Endothelial cell of umbilical vein (primary cell): ENCODE measurements around the gene DVL1. TPM values are rescaled to one million over a fixed set of nuclear protein-coding genes. Genes with fewer than 3 reads are reported as not detected.

Experiments
- BruUV-seq: library from RNA; stranded (reverse); fragments of 400-500 nt; replicated peaks from 2 replicates; lab custom pipeline; 2021; lab: Mats Ljungman, UMichigan
- CTCF ChIA-PET: fragments of 300-600, 350-600 bp; sonication (Branson Sonifier 250); formaldehyde crosslinking; loops from one replicate; lab custom pipeline; 2021; ENCODE audit warnings: antibody characterized with exemption, inconsistent platforms; lab: Charles Lee
- POLR2A ChIA-PET: fragments of 300-600, 350-600 bp; sonication (Branson Sonifier 250); formaldehyde crosslinking; loops from one replicate; lab custom pipeline; 2021; ENCODE audit warnings: antibody characterized with exemption, inconsistent platforms; lab: Charles Lee
- DNase-seq: peaks from one replicate; pipeline ENCODE4 v3.0.0-alpha.2; 2011; ENCODE audit warnings: low read depth, low spot score
- FAIRE-seq: peaks from 2 replicates; lab custom pipeline; 2011; peaks lifted over from hg19 to GRCh38; lab: Jason Lieb, UNC
- H2AFZ ChIP-seq: 2 replicates; pipeline ENCODE4 v1.6.0; 2012; ENCODE audit warnings: low read depth, low read length, control low read depth, inconsistent platforms
- H3K27ac ChIP-seq: 2 replicates; pipeline ENCODE4 v1.5.1; 2011; ENCODE audit warnings: low read depth, mild to moderate bottlenecking, control low read depth, low read length, moderate library complexity; ENCODE audit not compliant: insufficient read depth
- H3K27me3 ChIP-seq, 2 experiments: 2 replicates each; pipeline versions ENCODE4 v1.6.0 to v1.6.1; 2011; ENCODE audit warnings: low read length in 2 of 2, mixed read lengths in 1 of 2; ENCODE audit not compliant: control insufficient read depth in 2 of 2, insufficient read depth in 2 of 2
- H3K36me3 ChIP-seq, 2 experiments: 2 replicates in 1 of 2; 3 replicates in 1 of 2; pipeline ENCODE4 v1.5.1; 2011; ENCODE audit warnings: low read length in 2 of 2, mild to moderate bottlenecking in 1 of 2, moderate library complexity in 1 of 2; ENCODE audit not compliant: control insufficient read depth in 2 of 2, insufficient read depth in 2 of 2; ENCODE audit errors: extremely low read depth in 1 of 2
- H3K4me1 ChIP-seq: 3 replicates; pipeline ENCODE4 v1.5.1; 2011; ENCODE audit warnings: mild to moderate bottlenecking, low read length; ENCODE audit not compliant: control insufficient read depth, insufficient read depth; ENCODE audit errors: extremely low read depth
- H3K4me2 ChIP-seq: 2 replicates; pipeline ENCODE4 v1.6.1; 2011; ENCODE audit warnings: low read length, control low read depth, mixed read lengths; ENCODE audit not compliant: insufficient read depth
- H3K4me3 ChIP-seq, 3 experiments: fragments of 200-600 bp in 1 of 3; sonication (generic), shearing (Covaris generic) in 1 of 3; replicated peaks in 1 of 3; 2 replicates each; pipeline ENCODE4 v1.5.1; 2011 to 2016; ENCODE audit warnings: control low read depth in 3 of 3, low read length in 3 of 3, mild to moderate bottlenecking in 2 of 3, inconsistent platforms in 1 of 3, low read depth in 1 of 3, moderate library complexity in 1 of 3; ENCODE audit not compliant: insufficient read depth in 1 of 3
- H3K79me2 ChIP-seq: 2 replicates; pipeline ENCODE4 v1.6.0; 2012; ENCODE audit warnings: low read length, inconsistent platforms; ENCODE audit not compliant: control insufficient read depth, insufficient read depth
- H3K9ac ChIP-seq: replicated peaks from 2 replicates; pipeline ENCODE3; 2011; ENCODE audit warnings: low read length, control low read depth; ENCODE audit not compliant: insufficient read depth; ENCODE audit errors: extremely low read depth
- H3K9me1 ChIP-seq: replicated peaks from 3 replicates; pipeline ENCODE4 v1.6.0; 2011; ENCODE audit warnings: mild to moderate bottlenecking, low read length; ENCODE audit not compliant: control insufficient read depth, insufficient read depth; ENCODE audit errors: extremely low read depth
- H3K9me3 ChIP-seq: replicated peaks from 2 replicates; pipeline ENCODE4 v1.5.1; 2012; ENCODE audit warnings: low read length, inconsistent platforms; ENCODE audit not compliant: control insufficient read depth, insufficient read depth
- H4K20me1 ChIP-seq: replicated peaks from 2 replicates; pipeline ENCODE3; 2011; ENCODE audit warnings: mild to moderate bottlenecking, low read length; ENCODE audit not compliant: control insufficient read depth, insufficient read depth; ENCODE audit errors: extremely low read depth
- CTCF ChIP-seq, 2 donors: IDR thresholded peaks; 1 replicate in 1 of 2; 2 replicates in 1 of 2; pipeline ENCODE4 v1.5.1; 2011; ENCODE audit warnings: low read length in 2 of 2, mild to moderate bottlenecking in 2 of 2, moderate library complexity in 2 of 2, control low read depth in 1 of 2, inconsistent platforms in 1 of 2, low read depth in 1 of 2; ENCODE audit not compliant: insufficient read depth in 1 of 2; ENCODE audit errors: extremely low read depth in 1 of 2
- EZH2 ChIP-seq: IDR thresholded peaks from 2 replicates; pipeline ENCODE4 v1.6.1; 2012; ENCODE audit warnings: borderline replicate concordance, low read depth, mild to moderate bottlenecking, moderate library complexity, low read length, inconsistent platforms; ENCODE audit not compliant: severe bottlenecking
- FOS ChIP-seq: IDR thresholded peaks from 2 replicates; pipeline ENCODE4 v1.6.1; 2011; ENCODE audit warnings: mild to moderate bottlenecking, low read length, moderate library complexity, borderline replicate concordance; ENCODE audit not compliant: insufficient read depth
- GATA2 ChIP-seq: IDR thresholded peaks from 2 replicates; pipeline ENCODE4 v1.7.0; 2011; ENCODE audit warnings: low read depth, mild to moderate bottlenecking, moderate library complexity, mixed read lengths, low read length; ENCODE audit not compliant: insufficient read length, insufficient read depth
- JUN ChIP-seq: IDR thresholded peaks from 2 replicates; pipeline ENCODE4 v1.6.1; 2011; ENCODE audit warnings: borderline replicate concordance, low read depth; ENCODE audit not compliant: insufficient read length, insufficient read depth
- MAX ChIP-seq: IDR thresholded peaks from 2 replicates; pipeline ENCODE4 v1.6.1; 2011; ENCODE audit not compliant: insufficient read depth, insufficient read length
- MYC ChIP-seq: IDR thresholded peaks from one replicate; pipeline ENCODE4 v1.6.1; 2011; ENCODE audit warnings: mild to moderate bottlenecking, low read depth, low read length
- POLR2A ChIP-seq: IDR thresholded peaks from 2 replicates; pipeline ENCODE4 v1.6.1; 2012; ENCODE audit warnings: low read depth, mild to moderate bottlenecking, control low read depth, low read length
- POLR2AphosphoS5 ChIP-seq: IDR thresholded peaks from 2 replicates; pipeline ENCODE4 v1.6.1; 2012; ENCODE audit warnings: low read depth, mild to moderate bottlenecking, control low read depth, low read length, moderate library complexity; ENCODE audit not compliant: insufficient read depth
- dilution Hi-C: fragments of 300-500 bp; cut with MboI; formaldehyde crosslinking; loops from one replicate; pipeline ENCODE4 v1.15.0; 2019; ENCODE audit warnings: low sequenced_read_pairs; ENCODE audit not compliant: extremely low pct_ligation_motif_present
- intact Hi-C: fragments of 100-400 bp; cut with micrococcal nuclease; formaldehyde crosslinking; loops from one replicate; pipeline ENCODE4 v1.10.0; 2022
- polyA plus RNA-seq, 4 experiments: library from polyadenylated mRNA; depleted of rRNA in 3 of 4; stranded (reverse) in 3 of 4; unstranded in 1 of 4; fragments of >200 nt; gene quantifications; 2 replicates each; pipeline versions ENCODE4 v1.2.1 to v1.2.3, GENCODE V29; 2011 to 2012; ENCODE audit warnings: missing spikeins in 1 of 4
- total RNA-seq: library from RNA; stranded (reverse); gene quantifications from 2 replicates; pipeline ENCODE4 v1.2.3, GENCODE V29; 2021

The DVL1 gene
- total and polyA plus RNA-seq, 2 donors (not counting 3 experiments of a cell fraction or from before 2014, with no cell fraction given): 26.8 to 36.5 TPM

DNA sequence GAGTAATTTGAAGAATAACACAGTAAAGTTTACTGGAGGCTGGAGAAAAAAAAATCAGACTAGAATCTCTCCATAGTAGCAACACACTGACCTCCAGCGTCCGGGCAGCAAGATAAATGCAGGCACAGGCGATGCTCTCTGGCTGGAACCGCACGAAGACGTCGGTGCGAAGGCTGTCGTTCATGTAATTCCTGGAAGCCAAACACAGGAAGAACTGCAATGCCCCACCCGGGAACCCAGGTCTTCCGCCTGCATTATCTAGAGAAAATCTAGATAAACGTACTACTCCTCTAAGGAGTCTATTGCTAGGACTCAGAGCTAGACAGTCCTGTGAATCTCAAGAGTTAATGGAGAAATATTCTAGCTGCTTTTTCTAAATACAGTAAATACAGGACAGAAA, 41.5 kb upstream of the DVL1 start:
- Histone ChIP-seq H3K4me3 (no peak overlapping the region), H3K9me1 (no peaks in the 10 kb centered on the region), H3K4me2 (no peak overlapping the region), H2AFZ (no peak overlapping the region), H3K9me3 (no peaks in the 10 kb centered on the region), H3K36me3 (peaks cover 47 to 64% of the 10 kb centered on the region in 2 experiments), H3K27ac (no peak overlapping the region), H3K27me3 (no peaks in the 10 kb centered on the region), H4K20me1 (no peaks in the 10 kb centered on the region), H3K79me2 (peaks cover 21% of the 10 kb centered on the region), H3K9ac (no peak overlapping the region), H3K4me1 (no peaks in the 10 kb centered on the region)
- BruUV-seq: no TSS peak
- intact Hi-C loops (no loop called here), dilution Hi-C loops (no loop called here)
- POLR2A ChIA-PET: interaction anchor here (0.6 kb wide), 1 partner anchor 13 kb away, joined by 5 read pairs; no protein-coding TSS in a partner anchor
- TF ChIP-seq CTCF (IDR thresholded peaks at IDR 0.05; ENCODE audit: extremely low read depth in 1 of 2, insufficient read depth in 1 of 2, low read depth in 1 of 2, low read length in 2 of 2) (no peak), POLR2AphosphoS5 (no peak), MAX (no peak), EZH2 (no peak), POLR2A (no peak), MYC (no peak), GATA2 (no peak), FOS (no peak), JUN (no peak)
- CTCF ChIA-PET: interaction anchor here (1.4 kb wide), 1 partner anchor 50 kb away, joined by 3 read pairs; no protein-coding TSS in a partner anchor
- FAIRE-seq: no peak
- DNase-seq: no peak
